ENCODE measurements around the gene CDHR3. TPM values are rescaled to one million over a fixed set of nuclear protein-coding genes. Genes with fewer than 3 reads are reported as not detected.
"Not testable (repeated sequence)": the region's sequence is repeated elsewhere in the genome, so short reads cannot be mapped to it uniquely, and the experiment has no call there.

CDHR3 gene
- total RNA-seq, 2 donors from 2014 or later: 0.71 to 2.2 TPM

GRCh38 chr7:105943486-105943885 is 19.6 kb upstream of the CDHR3 start:
- Mint-ChIP-seq H3K27ac (no peak overlapping the region), H3K4me3 (no peak overlapping the region), H3K4me1 (no peaks in the 10 kb centered on the region), H3K27me3 (no peaks in the 10 kb centered on the region), H3K36me3 (ENCODE audit: low read depth) (no peaks in the 10 kb centered on the region), H3K9me3 (no peaks in the 10 kb centered on the region)
- ATAC-seq (replicated peaks): no peak

- Mint-ChIP-seq H3K4me3 (no peak overlapping the region), H3K36me3 (ENCODE audit: low read depth) (no peaks in the 10 kb centered on the region), H3K4me1 (no peaks in the 10 kb centered on the region), H3K27me3 (no peaks in the 10 kb centered on the region), H3K27ac (no peak overlapping the region), H3K9me3 (no peaks in the 10 kb centered on the region)
- ATAC-seq (replicated peaks): no peak
Observed at GRCh38 chr7:105945848-105946247, 17.2 kb upstream of the CDHR3 start.

GRCh38 chr7:105951597-105951996 is 11.5 kb upstream of the CDHR3 start:
- Mint-ChIP-seq H3K9me3 (peaks cover 5% of the 10 kb centered on the region), H3K36me3 (ENCODE audit: low read depth) (no peaks in the 10 kb centered on the region), H3K27ac (no peak overlapping the region), H3K4me3 (no peak overlapping the region), H3K27me3 (no peaks in the 10 kb centered on the region), H3K4me1 (no peaks in the 10 kb centered on the region)
- no peak for ATAC-seq (replicated peaks)

- H3K36me3 Mint-ChIP-seq (ENCODE audit: low read depth): no peaks in the 10 kb centered on the region
Observed at GRCh38 chr7:105952917-105953595, 10.0 kb upstream of the CDHR3 start.

GRCh38 chr7:105954711-105955110 is 8.4 kb upstream of the CDHR3 start:
- H3K27ac Mint-ChIP-seq: no peak overlapping the region
- H3K9me3 Mint-ChIP-seq: peaks cover 5% of the 10 kb centered on the region
- no peaks in the 10 kb centered on the region for H3K4me1 Mint-ChIP-seq
- no peaks in the 10 kb centered on the region for H3K27me3 Mint-ChIP-seq
- ATAC-seq (replicated peaks): no peak
- no peak overlapping the region for H3K4me3 Mint-ChIP-seq
- H3K36me3 Mint-ChIP-seq (ENCODE audit: low read depth): no peaks in the 10 kb centered on the region

More at GRCh38 chr7:105952917-105953595, 10.0 kb upstream of the CDHR3 start:
- peaks cover 5% of the 10 kb centered on the region for H3K9me3 Mint-ChIP-seq
- no peaks in the 10 kb centered on the region for H3K27me3 Mint-ChIP-seq
- H3K27ac Mint-ChIP-seq: no peak overlapping the region
- ATAC-seq (replicated peaks): no peak
- no peaks in the 10 kb centered on the region for H3K4me1 Mint-ChIP-seq
- H3K4me3 Mint-ChIP-seq: no peak overlapping the region

GRCh38 chr7:105955651-105956466 is 7.2 kb upstream of the CDHR3 start:
- not testable (repeated sequence) for H3K4me3 Mint-ChIP-seq; H3K9me3 Mint-ChIP-seq; H3K4me1 Mint-ChIP-seq; H3K27me3 Mint-ChIP-seq; H3K27ac Mint-ChIP-seq; ATAC-seq (replicated peaks); H3K36me3 Mint-ChIP-seq (ENCODE audit: low read depth)

GRCh38 chr7:105958012-105958411 is 5.1 kb upstream of the CDHR3 start:
- Mint-ChIP-seq H3K4me1 (no peaks in the 10 kb centered on the region), H3K4me3 (no peak overlapping the region), H3K9me3 (no peaks in the 10 kb centered on the region), H3K36me3 (ENCODE audit: low read depth) (no peaks in the 10 kb centered on the region), H3K27ac (no peak overlapping the region), H3K27me3 (no peaks in the 10 kb centered on the region)
- ATAC-seq (replicated peaks): no peak

- H3K27ac Mint-ChIP-seq: no peak overlapping the region
- no peaks in the 10 kb centered on the region for H3K36me3 Mint-ChIP-seq (ENCODE audit: low read depth)
- H3K4me1 Mint-ChIP-seq: no peaks in the 10 kb centered on the region
- no peak overlapping the region for H3K4me3 Mint-ChIP-seq
- no peaks in the 10 kb centered on the region for H3K9me3 Mint-ChIP-seq
- no peak for ATAC-seq (replicated peaks)
- H3K27me3 Mint-ChIP-seq: no peaks in the 10 kb centered on the region
Observed at GRCh38 chr7:105962353-105962752, 711 bp upstream of the CDHR3 start.

GRCh38 chr7:105971845-105972244 is 8.8 kb downstream of the CDHR3 start:
- no peaks in the 10 kb centered on the region for H3K27me3 Mint-ChIP-seq
- no peak overlapping the region for H3K4me3 Mint-ChIP-seq
- no peaks in the 10 kb centered on the region for H3K4me1 Mint-ChIP-seq
- H3K9me3 Mint-ChIP-seq: no peaks in the 10 kb centered on the region
- ATAC-seq (replicated peaks): no peak
- H3K27ac Mint-ChIP-seq: no peak overlapping the region
- no peaks in the 10 kb centered on the region for H3K36me3 Mint-ChIP-seq (ENCODE audit: low read depth)

GRCh38 chr7:105972276-105972675 is 9.2 kb downstream of the CDHR3 start:
- H3K4me3 Mint-ChIP-seq: no peak overlapping the region
- H3K4me1 Mint-ChIP-seq: no peaks in the 10 kb centered on the region
- no peaks in the 10 kb centered on the region for H3K27me3 Mint-ChIP-seq
- no peaks in the 10 kb centered on the region for H3K9me3 Mint-ChIP-seq
- no peak overlapping the region for H3K27ac Mint-ChIP-seq
- no peaks in the 10 kb centered on the region for H3K36me3 Mint-ChIP-seq (ENCODE audit: low read depth)
- ATAC-seq (replicated peaks): no peak

GRCh38 chr7:105974471-105974870 is 11.4 kb downstream of the CDHR3 start:
- no peak for ATAC-seq (replicated peaks)
- Mint-ChIP-seq H3K9me3 (no peaks in the 10 kb centered on the region), H3K27me3 (no peaks in the 10 kb centered on the region), H3K4me1 (no peaks in the 10 kb centered on the region), H3K4me3 (no peak overlapping the region), H3K36me3 (ENCODE audit: low read depth) (no peaks in the 10 kb centered on the region), H3K27ac (no peak overlapping the region)

GRCh38 chr7:105975770-105976417 is 12.8 kb downstream of the CDHR3 start:
- H3K36me3 Mint-ChIP-seq (ENCODE audit: low read depth): no peaks in the 10 kb centered on the region
- H3K27ac Mint-ChIP-seq: no peak overlapping the region
- no peak overlapping the region for H3K4me3 Mint-ChIP-seq
- no peaks in the 10 kb centered on the region for H3K27me3 Mint-ChIP-seq
- H3K9me3 Mint-ChIP-seq: no peaks in the 10 kb centered on the region
- H3K4me1 Mint-ChIP-seq: no peaks in the 10 kb centered on the region
- ATAC-seq (replicated peaks): no peak

- no peak for ATAC-seq (replicated peaks)
- Mint-ChIP-seq H3K27ac (no peak overlapping the region), H3K36me3 (ENCODE audit: low read depth) (no peaks in the 10 kb centered on the region), H3K27me3 (peaks cover 4% of the 10 kb centered on the region), H3K9me3 (no peaks in the 10 kb centered on the region), H3K4me3 (no peak overlapping the region), H3K4me1 (no peaks in the 10 kb centered on the region)
Observed at GRCh38 chr7:105976868-105977267, 13.8 kb downstream of the CDHR3 start.

GRCh38 chr7:105978035-105978434 is 15.0 kb downstream of the CDHR3 start:
- H3K27ac Mint-ChIP-seq: no peak overlapping the region
- no peaks in the 10 kb centered on the region for H3K36me3 Mint-ChIP-seq (ENCODE audit: low read depth)
- no peaks in the 10 kb centered on the region for H3K4me1 Mint-ChIP-seq
- peaks cover 4% of the 10 kb centered on the region for H3K27me3 Mint-ChIP-seq
- ATAC-seq (replicated peaks): no peak
- no peak overlapping the region for H3K4me3 Mint-ChIP-seq
- H3K9me3 Mint-ChIP-seq: no peaks in the 10 kb centered on the region

GRCh38 chr7:105978974-105979373 is 15.9 kb downstream of the CDHR3 start:
- H3K4me1 Mint-ChIP-seq: no peaks in the 10 kb centered on the region
- H3K27ac Mint-ChIP-seq: no peak overlapping the region
- no peaks in the 10 kb centered on the region for H3K9me3 Mint-ChIP-seq
- no peaks in the 10 kb centered on the region for H3K36me3 Mint-ChIP-seq (ENCODE audit: low read depth)
- no peak for ATAC-seq (replicated peaks)
- H3K4me3 Mint-ChIP-seq: no peak overlapping the region
- peaks cover 4% of the 10 kb centered on the region for H3K27me3 Mint-ChIP-seq
